HCT116 (cell line): ENCODE data around the gene AKAP13. TPM values are rescaled to one million over a fixed set of nuclear protein-coding genes. Genes with fewer than 3 reads are reported as not detected.

Source experiments
- ATAC-seq: fragments of 200-7000 bp; cut with Tn5 transposase; 2 replicates; pipeline ENCODE4 v1.9.1; 2020; ENCODE audit warnings: mild to moderate bottlenecking, moderate library complexity
- BruUV-seq: library from RNA; stranded (reverse); fragments of 400-500 nt; replicated peaks from 2 replicates; lab custom pipeline; 2021; lab: Mats Ljungman, UMichigan
- CTCF ChIA-PET: fragments of 300-600 bp; sonication (Branson Sonifier 250); formaldehyde crosslinking; loops from one replicate; lab custom pipeline; 2021; ENCODE audit warnings: antibody characterized with exemption; lab: Charles Lee
- POLR2A ChIA-PET: fragments of 300-600, 350-600 bp; sonication (Branson Sonifier 250); formaldehyde crosslinking; loops from one replicate; lab custom pipeline; 2021; ENCODE audit warnings: antibody characterized with exemption; lab: Charles Lee
- RAD21 ChIA-PET, 2 experiments: fragments of 300-600 bp; sonication (Branson Sonifier 250); formaldehyde crosslinking; loops; one replicate each; lab custom pipeline; 2023; ENCODE audit warnings: low total read pairs in 2 of 2; ENCODE audit not compliant: uncharacterized antibody in 2 of 2, unreplicated experiment in 2 of 2, low non-redundant PET in 1 of 2; lab: Charles Lee
- DNase-seq: peaks from one replicate; pipeline ENCODE4 v3.0.0-alpha.2; 2010; ENCODE audit warnings: low read depth, low spot score
- H2AFZ ChIP-seq: fragments of 200-600 bp; shearing (Covaris generic), sonication (generic); 2 replicates; pipeline ENCODE4 v1.6.1; 2017; ENCODE audit warnings: low read depth, mixed run types, mixed read lengths, antibody characterized with exemption, low read length; ENCODE audit not compliant: poor library complexity, severe bottlenecking
- H3K27ac ChIP-seq: 2 replicates; pipeline ENCODE4 v1.5.1; 2012; ENCODE audit warnings: low read depth, low read length
- H3K27me3 ChIP-seq: fragments of 200-600 bp; sonication (generic); 2 replicates; pipeline ENCODE4 v1.6.1; 2016; ENCODE audit warnings: mixed run types, low read length, mixed read lengths; ENCODE audit not compliant: insufficient read depth
- H3K36me3 ChIP-seq, 2 experiments: fragments of 200-500 bp in 1 of 2; fragments of 200-600 bp in 1 of 2; sonication (Bioruptor generic) in 1 of 2; sonication (generic) in 1 of 2; 2 replicates each; pipeline versions ENCODE4 v1.5.1 to v1.6.1; 2014 to 2016; ENCODE audit warnings: low read length in 2 of 2, inconsistent platforms in 1 of 2, mixed read lengths in 1 of 2, mixed run types in 1 of 2; ENCODE audit not compliant: insufficient read depth in 2 of 2, control insufficient read depth in 1 of 2
- H3K4me1 ChIP-seq, 2 experiments: fragments of 200-600 bp in 1 of 2; sonication (generic) in 1 of 2; 2 replicates each; pipeline versions ENCODE4 v1.5.1 to v1.6.1; 2012 to 2017; ENCODE audit warnings: low read length in 2 of 2, inconsistent platforms in 1 of 2, mild to moderate bottlenecking in 1 of 2, mixed read lengths in 1 of 2, mixed run types in 1 of 2, moderate library complexity in 1 of 2; ENCODE audit not compliant: insufficient read depth in 2 of 2, control insufficient read depth in 1 of 2
- H3K4me2 ChIP-seq: fragments of 200-600 bp; sonication (generic); 2 replicates; pipeline ENCODE4 v1.6.1; 2017; ENCODE audit warnings: mixed run types, low read length, mixed read lengths
- H3K4me3 ChIP-seq, 2 experiments: fragments of 200-600 bp in 1 of 2; sonication (generic) in 1 of 2; replicated peaks in 1 of 2; 2 replicates each; pipeline ENCODE4 v1.5.1; 2011 to 2016; ENCODE audit warnings: low read length in 2 of 2, control low read depth in 1 of 2, low read depth in 1 of 2, mild to moderate bottlenecking in 1 of 2, mixed read lengths in 1 of 2, mixed run types in 1 of 2
- H3K79me2 ChIP-seq: fragments of 200-600 bp; sonication (generic); 2 replicates; pipeline ENCODE4 v1.6.1; 2017; ENCODE audit warnings: mild to moderate bottlenecking, mixed run types, low read length, moderate library complexity, mixed read lengths; ENCODE audit not compliant: insufficient read depth
- H3K9ac ChIP-seq: fragments of 200-600 bp; sonication (generic); 2 replicates; pipeline ENCODE4 v1.6.1; 2016; ENCODE audit warnings: low read length, mixed read lengths
- H3K9me2 ChIP-seq: fragments of 200-600 bp; sonication (generic), shearing (Covaris generic); 2 replicates; pipeline ENCODE4 v1.6.1; 2017; ENCODE audit warnings: mixed run types, mild to moderate bottlenecking, moderate library complexity; ENCODE audit not compliant: insufficient read depth
- H3K9me3 ChIP-seq, 2 experiments: fragments of 200-500 bp in 1 of 2; fragments of 200-600 bp in 1 of 2; sonication (Bioruptor generic) in 1 of 2; sonication (generic) in 1 of 2; 2 replicates each; pipeline ENCODE4 v1.6.1; 2014 to 2017; ENCODE audit warnings: low read length in 2 of 2, mixed read lengths in 2 of 2, inconsistent platforms in 1 of 2, low read depth in 1 of 2, mild to moderate bottlenecking in 1 of 2, mixed run types in 1 of 2, moderate library complexity in 1 of 2; ENCODE audit not compliant: control insufficient read depth in 1 of 2, insufficient read depth in 1 of 2
- H4K20me1 ChIP-seq: fragments of 200-600 bp; sonication (generic), shearing (Covaris generic); 2 replicates; pipeline ENCODE4 v1.6.1; 2017; ENCODE audit warnings: mixed run types, mild to moderate bottlenecking, moderate library complexity; ENCODE audit not compliant: insufficient read depth
- ATF3 ChIP-seq: IDR thresholded peaks from 2 replicates; pipeline ENCODE4 v1.6.1; 2012
- CEBPB ChIP-seq: IDR thresholded peaks from 2 replicates; pipeline ENCODE4 v1.6.1; 2012; ENCODE audit warnings: low read depth
- EZH2 ChIP-seq: fragments of 200-600 bp; sonication (generic); IDR thresholded peaks from 2 replicates; pipeline ENCODE4 v1.6.1; 2017; ENCODE audit warnings: antibody characterized with exemption, mixed run types
- JUND ChIP-seq: IDR thresholded peaks from 2 replicates; pipeline ENCODE4 v1.6.1; 2012
- MAX ChIP-seq: IDR thresholded peaks from 2 replicates; pipeline ENCODE4 v1.6.1; 2012
- SIN3A ChIP-seq: IDR thresholded peaks from 2 replicates; pipeline ENCODE4 v1.6.1; 2012; ENCODE audit warnings: low read depth
- SP1 ChIP-seq: IDR thresholded peaks from 2 replicates; pipeline ENCODE4 v1.6.1; 2012; ENCODE audit warnings: low read depth
- YY1 ChIP-seq: IDR thresholded peaks from 2 replicates; pipeline ENCODE4 v1.6.1; 2011; ENCODE audit warnings: low read length, low read depth, moderate library complexity, mild to moderate bottlenecking; ENCODE audit not compliant: insufficient replicate concordance; ENCODE audit errors: extremely low read depth
- ZBTB33 ChIP-seq: IDR thresholded peaks from 2 replicates; pipeline ENCODE4 v1.6.1; 2011; ENCODE audit warnings: mild to moderate bottlenecking, low read length, moderate library complexity; ENCODE audit not compliant: insufficient replicate concordance; ENCODE audit errors: extremely low read depth
- ZFX ChIP-seq: fragments of 450-650 bp; IDR thresholded peaks from 2 replicates; pipeline ENCODE4 v1.6.1; 2017
- intact Hi-C: fragments of 100-400 bp; cut with micrococcal nuclease; formaldehyde crosslinking; loops from 2 replicates; pipeline ENCODE4 v1.10.0; 2022
- total RNA-seq: library from RNA; stranded (reverse); gene quantifications from one replicate; pipeline ENCODE4 v1.2.1, GENCODE V29; 2021; ENCODE audit not compliant: unreplicated experiment

The AKAP13 gene
- total RNA-seq, 1 experiment from 2014 or later = 43.1 TPM

- DNase-seq (no peak), ATAC-seq (no peak)
- TF ChIP-seq MAX (no peak), ZFX (no peak), EZH2 (no peak), JUND (no peak), SIN3A (no peak), ATF3 (no peak), YY1 (no peak), SP1 (no peak), CEBPB (no peak), ZBTB33 (no peak)
- no peaks in the 10 kb centered on the region for H3K9me3 ChIP-seq
- H3K36me3 ChIP-seq = no peaks in the 10 kb centered on the region
- H2AFZ ChIP-seq = no peak overlapping the region
- intact Hi-C loops = no loop called here
- peaks cover 59% of the 10 kb centered on the region for H3K79me2 ChIP-seq
- ChIA-PET POLR2A (no interaction called here), CTCF (no interaction called here), RAD21 (interaction anchor here in 1 of 2 experiments (0.5 kb wide), 1 partner anchor 98 kb away, joined by 3 read pairs; no protein-coding TSS in a partner anchor)
- H3K9ac ChIP-seq = no peak overlapping the region
- H3K27ac ChIP-seq = no peak overlapping the region
- BruUV-seq = no TSS peak
- no peaks in the 10 kb centered on the region for H3K9me2 ChIP-seq
- H3K4me1 ChIP-seq = peaks cover 15 to 19% of the 10 kb centered on the region in 2 experiments; a peak in 3 of 4 replicates
- H3K4me2 ChIP-seq = no peak overlapping the region
- H3K4me3 ChIP-seq = no peak overlapping the region
- H3K27me3 ChIP-seq = no peaks in the 10 kb centered on the region
- 0 out of 2 replicates have a peak, but pooled peaks cover 3% of the 10 kb centered on the region for H4K20me1 ChIP-seq
These were observed 77.1 kb downstream of the AKAP13 start for GRCh38 chr15:85457392-85457968.
